ENCODE results near the gene RAB40C. TPM values are rescaled to one million over a fixed set of nuclear protein-coding genes. Genes with fewer than 3 reads are reported as not detected.

RAB40C gene
- total RNA-seq, 6 experiments from 2014 or later: 10.0 to 14.1 (median 12.0) TPM

- H3K27me3 ChIP-seq: no peaks in the 10 kb centered on the region
- WGBS (ENCODE audit: insufficient coverage, low coverage, low lambda C conversion rate, missing lambda C conversion rate): 100% methylated on average over 4 of the region's 35 CpGs
- H3K36me3 ChIP-seq: peaks cover 0 to 17% (median 5%) of the 10 kb centered on the region in 4 donors
- DNase-seq (no peak), ATAC-seq (no peak)
- no peak overlapping the region for H3K4me3 ChIP-seq
- H3K9me3 ChIP-seq: no peaks in the 10 kb centered on the region
- no peak overlapping the region for H3K27ac ChIP-seq
- intact Hi-C loops (cut with DNase I): no loop called here
- H3K4me1 ChIP-seq: no peaks in the 10 kb centered on the region
- no peak for TF ChIP-seq POLR2A (IDR thresholded peaks at IDR 0.05)
- TF ChIP-seq CTCF (IDR thresholded peaks at IDR 0.05): no peak
Observed at GRCh38 chr16:552171-552570, 37.7 kb upstream of the RAB40C start.

GRCh38 chr16:553601-554296 is 36.1 kb upstream of the RAB40C start:
- no CpG with 5 or more reads among the region's 33 CpGs for WGBS (ENCODE audit: insufficient coverage, low coverage, low lambda C conversion rate, missing lambda C conversion rate)
- no peak for TF ChIP-seq CTCF (IDR thresholded peaks at IDR 0.05)
- TF ChIP-seq POLR2A (IDR thresholded peaks at IDR 0.05): no peak
- ATAC-seq: no peak

GRCh38 chr16:554297-554621 is 35.6 kb upstream of the RAB40C start:
- no peak for ATAC-seq
- Histone ChIP-seq H3K9me3 (no peaks in the 10 kb centered on the region), H3K4me1 (peaks cover 0 to 10% (median 0%) of the 10 kb centered on the region in 4 donors), H3K27me3 (no peaks in the 10 kb centered on the region), H3K4me3 (no peak overlapping the region), H3K36me3 (peaks cover 0 to 10% (median 4%) of the 10 kb centered on the region in 4 donors), H3K27ac (no peak overlapping the region)
- TF ChIP-seq CTCF (IDR thresholded peaks at IDR 0.05) (no peak), POLR2A (IDR thresholded peaks at IDR 0.05) (no peak)
- no peak for DNase-seq
- 59% methylated on average over 3 of the region's 11 CpGs for WGBS (ENCODE audit: insufficient coverage, low coverage, low lambda C conversion rate, missing lambda C conversion rate)
- intact Hi-C loops (cut with DNase I): no loop called here

More at GRCh38 chr16:553601-554296, 36.1 kb upstream of the RAB40C start:
- H3K27ac ChIP-seq: no peak overlapping the region
- peaks cover 0 to 8% (median 0%) of the 10 kb centered on the region in 4 donors for H3K4me1 ChIP-seq
- no peaks in the 10 kb centered on the region for H3K9me3 ChIP-seq
- H3K4me3 ChIP-seq: no peak overlapping the region
- intact Hi-C loops (cut with DNase I): no loop called here
- DNase-seq: no peak
- peaks cover 0 to 10% (median 4%) of the 10 kb centered on the region in 4 donors for H3K36me3 ChIP-seq
- no peaks in the 10 kb centered on the region for H3K27me3 ChIP-seq

GRCh38 chr16:554640-555365 is 35.1 kb upstream of the RAB40C start:
- Histone ChIP-seq H3K4me1 (peaks cover 0 to 10% (median 0%) of the 10 kb centered on the region in 4 donors), H3K9me3 (no peaks in the 10 kb centered on the region), H3K27ac (no peak overlapping the region), H3K27me3 (no peaks in the 10 kb centered on the region), H3K4me3 (no peak overlapping the region), H3K36me3 (peaks cover 0 to 10% (median 4%) of the 10 kb centered on the region in 4 donors)
- TF ChIP-seq CTCF (IDR thresholded peaks at IDR 0.05) (no peak), POLR2A (IDR thresholded peaks at IDR 0.05) (no peak)
- intact Hi-C loops (cut with DNase I): no loop called here
- 85% methylated on average over 7 of the region's 54 CpGs for WGBS (ENCODE audit: insufficient coverage, low coverage, low lambda C conversion rate, missing lambda C conversion rate)
- ATAC-seq (no peak), DNase-seq (no peak)
